MV-4-11 (cell line): Measurements from ENCODE around the gene PFDN4.

Experiments used
- DNase-seq: peaks from one replicate; lab custom pipeline; 2025; lab: John Stamatoyannopoulos, UW

PFDN4 gene

GRCh38 chr20:54200487-54201267, 7.2 kb upstream of the PFDN4 start:
- no peak for DNase-seq

GRCh38 chr20:54201268-54201846, 6.5 kb upstream of the PFDN4 start:
- DNase-seq: no peak

DNA sequence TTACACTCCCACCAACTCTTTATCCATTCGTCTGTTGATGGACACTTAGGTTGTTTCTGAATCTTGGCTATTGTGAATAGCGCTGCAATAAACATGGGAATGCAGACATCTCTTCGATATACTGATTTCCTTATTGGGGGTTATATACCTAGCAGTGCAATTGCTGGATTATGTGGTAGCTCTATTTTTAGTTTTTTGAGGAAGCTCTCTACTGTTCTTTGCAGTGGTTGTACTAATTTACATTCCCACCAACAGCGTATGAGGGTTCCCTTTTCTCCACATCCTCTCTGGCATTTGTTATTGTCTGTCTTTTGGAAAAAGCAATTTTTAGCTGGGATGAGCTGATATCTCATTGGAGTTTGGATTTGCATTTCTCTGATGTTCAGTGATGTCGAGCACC, 4.6 kb upstream of the PFDN4 start:
- peak; percentile 66 for DNase-seq

DNA sequence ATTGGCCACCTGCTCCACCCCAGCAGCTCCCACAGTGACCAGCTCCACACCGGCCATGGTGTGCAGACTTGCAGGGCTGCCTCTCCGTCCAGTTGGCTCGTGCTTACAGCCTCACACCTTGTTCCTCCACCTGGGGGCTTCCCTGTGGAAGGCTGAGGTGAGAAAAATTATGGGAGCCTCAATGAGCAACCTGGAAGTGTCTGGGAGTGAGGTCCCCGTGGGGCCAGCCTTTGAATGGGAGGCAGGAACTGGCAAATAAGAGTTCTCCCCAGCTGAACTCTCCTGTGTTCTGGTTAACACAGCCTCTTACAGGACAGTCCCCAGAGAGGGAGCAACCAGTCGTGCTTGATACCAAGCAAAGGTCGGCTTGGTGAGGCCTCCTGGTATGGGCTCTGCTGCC, 3.8 kb upstream of the PFDN4 start:
- no peak for DNase-seq

DNA sequence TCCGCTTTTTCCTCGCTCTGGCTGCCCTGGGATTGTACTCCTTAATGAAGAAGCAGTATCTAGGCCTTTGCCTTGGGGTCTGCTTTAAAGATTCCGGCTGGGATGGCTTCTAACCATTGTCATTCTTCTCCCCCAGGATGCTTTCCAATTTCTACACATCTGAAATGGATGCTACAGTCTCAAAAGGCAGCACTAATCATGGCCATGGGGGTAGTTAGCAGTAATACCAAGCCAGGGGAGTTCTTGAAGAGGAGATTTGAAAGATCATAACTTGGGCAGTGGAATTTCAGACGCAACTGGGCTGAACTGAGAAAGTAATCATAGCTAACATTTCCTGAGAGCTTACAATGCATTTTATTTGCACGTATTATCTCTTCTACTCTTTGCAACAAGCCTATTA, 3.4 kb upstream of the PFDN4 start:
- no peak for DNase-seq

- DNase-seq: no peak
Measured at GRCh38 chr20:54205450-54205849, 2.4 kb upstream of the PFDN4 start.

DNA sequence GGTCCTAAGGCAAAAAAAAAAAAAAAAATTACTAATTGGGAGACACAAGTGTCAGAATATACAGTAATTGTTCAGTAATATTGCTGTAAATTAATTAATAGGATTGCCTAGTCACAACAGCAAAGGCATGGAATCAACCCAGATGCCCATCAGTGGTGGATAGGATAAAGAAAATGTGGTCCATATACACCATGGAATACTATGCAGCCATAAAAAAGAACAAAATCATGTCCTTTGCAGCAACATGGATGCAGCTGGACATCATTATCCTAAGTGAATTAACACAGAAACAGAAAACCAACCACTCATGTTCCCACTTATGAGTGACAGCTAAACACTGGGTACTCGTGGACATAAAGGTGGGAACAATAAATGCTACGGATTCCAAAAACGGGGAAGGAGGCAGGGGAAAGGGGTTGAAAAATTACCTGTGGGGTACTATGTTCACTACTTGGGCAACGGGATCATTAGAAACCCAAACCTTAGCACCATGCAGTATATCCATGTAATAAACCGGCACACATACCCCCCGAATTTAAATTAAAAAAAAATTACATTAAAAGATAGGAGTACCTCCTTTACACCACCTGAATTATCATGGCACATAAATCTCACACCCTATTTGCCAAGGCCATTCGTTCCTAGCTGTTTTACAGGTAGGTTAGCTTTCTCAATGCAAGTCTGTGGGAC, 689 bp upstream of the PFDN4 start:
- DNase-seq: no peak

- peak; percentile 20 for DNase-seq
Measured at GRCh38 chr20:54208548-54209176, 775 bp downstream of the PFDN4 start.

DNA sequence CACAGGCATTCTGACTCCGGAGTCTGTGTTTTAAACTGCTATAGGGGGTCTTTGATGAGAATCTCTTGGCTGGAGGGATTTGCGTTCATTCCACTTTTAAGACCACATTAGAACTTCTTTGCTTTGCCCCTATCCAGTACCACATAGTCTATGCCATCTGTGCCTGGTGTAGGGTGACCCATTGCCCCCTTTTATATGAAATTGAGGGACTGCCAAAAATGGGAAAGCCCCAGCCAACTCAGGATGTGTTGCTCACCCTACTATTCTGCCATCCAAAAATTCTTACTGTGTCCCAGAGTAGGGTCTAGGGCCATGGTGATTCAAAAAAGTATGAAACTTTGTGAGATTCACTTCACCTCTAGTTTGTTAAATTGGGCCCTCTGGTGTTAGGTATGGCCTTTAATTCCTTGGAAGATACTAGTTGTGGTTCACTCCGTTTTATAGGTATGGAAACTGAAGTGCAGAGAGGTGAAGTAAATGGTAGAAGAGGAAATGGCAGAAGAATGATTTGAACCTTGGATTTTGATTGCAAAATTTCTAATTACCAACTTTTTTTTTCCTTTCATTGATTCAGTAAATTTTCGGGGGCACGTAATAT, 1.4 kb downstream of the PFDN4 start:
- DNase-seq: no peak

GRCh38 chr20:54212226-54212625, 4.3 kb downstream of the PFDN4 start:
- no peak for DNase-seq

- DNase-seq: no peak
Measured at GRCh38 chr20:54212871-54213270, 5.0 kb downstream of the PFDN4 start.

- DNase-seq: no peak
Measured at GRCh38 chr20:54214566-54214965, 6.7 kb downstream of the PFDN4 start.

DNA sequence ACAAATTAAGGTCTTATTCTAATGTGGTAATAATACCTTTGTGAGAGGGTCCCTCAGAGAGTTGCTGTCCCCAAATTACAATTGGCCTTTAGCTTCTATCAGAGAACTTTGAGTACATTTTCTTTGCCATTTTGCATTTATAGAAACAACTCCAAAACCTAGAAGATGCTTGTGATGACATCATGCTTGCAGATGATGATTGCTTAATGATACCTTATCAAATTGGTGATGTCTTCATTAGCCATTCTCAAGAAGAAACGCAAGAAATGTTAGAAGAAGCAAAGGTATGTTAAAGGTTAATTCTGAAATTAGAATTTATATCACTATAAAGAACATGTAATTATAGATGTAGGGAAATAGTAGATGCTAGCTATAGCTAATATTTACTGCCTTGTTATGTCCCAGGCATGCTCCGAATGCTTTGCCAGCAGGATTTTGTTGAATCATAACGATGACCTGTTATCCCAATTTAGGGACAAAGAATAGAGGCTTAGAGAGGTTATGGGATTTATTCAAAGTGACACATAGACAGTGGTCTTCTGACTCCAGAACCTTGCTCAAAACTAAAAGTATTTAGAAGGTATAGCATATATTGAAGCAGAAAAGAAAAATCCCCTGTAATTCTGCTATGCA, 7.4 kb downstream of the PFDN4 start:
- no peak for DNase-seq

DNA sequence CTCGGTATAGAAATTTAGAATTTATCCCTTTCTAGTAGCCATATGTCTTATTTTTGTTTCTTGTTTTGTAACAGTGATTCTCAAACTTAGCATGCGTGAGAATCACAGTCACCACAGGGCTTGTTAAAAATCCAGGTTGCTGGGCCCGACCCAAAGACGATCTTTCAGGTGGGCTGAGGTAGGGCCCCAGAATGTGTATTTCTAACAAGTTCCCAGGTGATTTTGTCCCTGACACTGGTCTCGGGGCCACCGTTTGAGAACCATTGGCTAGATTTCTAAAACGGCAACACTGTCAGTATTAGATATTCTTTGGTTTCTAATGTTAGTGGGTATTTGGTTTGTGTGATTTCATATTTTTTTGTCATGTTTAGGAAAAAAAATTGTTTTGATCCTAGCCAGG, 9.9 kb downstream of the PFDN4 start:
- DNase-seq: no peak

GRCh38 chr20:54218470-54218869, 10.6 kb downstream of the PFDN4 start:
- DNase-seq: no peak

- DNase-seq: peak; percentile 34
Measured at GRCh38 chr20:54219751-54220426, 12.0 kb downstream of the PFDN4 start.

GRCh38 chr20:54220722-54221121, 12.8 kb downstream of the PFDN4 start:
- no peak for DNase-seq

DNA sequence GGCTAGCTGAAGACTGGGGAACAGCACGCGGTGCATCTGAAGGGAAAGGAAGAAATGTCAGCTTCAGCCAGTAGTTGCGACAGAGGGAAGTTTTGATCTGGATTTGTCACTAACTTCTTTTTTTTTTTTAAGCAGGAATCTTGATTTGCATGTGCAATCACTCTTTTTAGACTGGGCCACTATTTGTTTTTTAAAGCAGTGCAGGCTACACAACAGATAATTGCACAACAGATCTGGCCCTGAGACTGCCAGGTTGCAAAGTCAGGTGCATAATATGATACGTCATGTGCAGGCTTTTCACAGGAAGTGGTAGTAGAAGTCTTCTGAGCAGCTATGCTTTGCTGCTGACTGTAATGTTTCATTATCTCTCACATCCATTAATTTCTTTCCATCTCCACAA, 13.5 kb downstream of the PFDN4 start:
- DNase-seq: peak; percentile 16

GRCh38 chr20:54221996-54222890, 14.4 kb downstream of the PFDN4 start:
- no peak for DNase-seq

- no peak for DNase-seq
Measured at GRCh38 chr20:54223285-54223684, 15.4 kb downstream of the PFDN4 start.
